WI38 (cell line): ENCODE results near the gene SEL1L.

ENCODE experiments used
- H3K4me3 ChIP-seq: 2 replicates; pipeline ENCODE4 v1.5.1; 2011; ENCODE audit warnings: low read depth, mild to moderate bottlenecking, control low read depth, low read length
- CTCF ChIP-seq: IDR thresholded peaks from 2 replicates; pipeline ENCODE4 v1.5.1; 2012; ENCODE audit warnings: low read depth, mild to moderate bottlenecking, control low read depth, low read length

Gene SEL1L

GRCh38 chr14:81459912-81460311 lies 73.7 kb downstream of the SEL1L start:
- H3K4me3 ChIP-seq: no peak overlapping the region
- no peak for TF ChIP-seq CTCF

- H3K4me3 ChIP-seq: no peak overlapping the region
- TF ChIP-seq CTCF: no peak
Observed at GRCh38 chr14:81458352-81458751, 75.3 kb downstream of the SEL1L start.

- no peak overlapping the region for H3K4me3 ChIP-seq
- TF ChIP-seq CTCF: no peak
Observed at GRCh38 chr14:81455390-81455789, 78.3 kb downstream of the SEL1L start.

- no peak overlapping the region for H3K4me3 ChIP-seq
- no peak for TF ChIP-seq CTCF
Observed at GRCh38 chr14:81454572-81455218, 79.0 kb downstream of the SEL1L start.

- peak; percentile 71 for TF ChIP-seq CTCF
- no peak overlapping the region for H3K4me3 ChIP-seq
Observed at GRCh38 chr14:81453166-81453766, 80.4 kb downstream of the SEL1L start.

- TF ChIP-seq CTCF: no peak
- H3K4me3 ChIP-seq: no peak overlapping the region
Observed at GRCh38 chr14:81452341-81453133, 81.1 kb downstream of the SEL1L start.

- H3K4me3 ChIP-seq: no peak overlapping the region
- no peak for TF ChIP-seq CTCF
Observed at GRCh38 chr14:81450976-81451375, 82.7 kb downstream of the SEL1L start.
